CD4-positive, alpha-beta memory T cell (primary cell): Measurements from ENCODE around the gene KIAA0825. TPM values are rescaled to one million over a fixed set of nuclear protein-coding genes. Genes with fewer than 3 reads are reported as not detected.
"Not testable (repeated sequence)": the region's sequence is repeated elsewhere in the genome, so short reads cannot be mapped to it uniquely, and the experiment has no call there.

Experiments
- CTCF ChIA-PET: fragments of 350-600 bp; sonication (Branson Sonifier 250); formaldehyde crosslinking; loops from one replicate; lab custom pipeline; 2021; ENCODE audit warnings: inconsistent platforms; ENCODE audit not compliant: partially characterized antibody; lab: Charles Lee
- POLR2A ChIA-PET: fragments of 350-600 bp; sonication (Branson Sonifier 250); formaldehyde crosslinking; loops from one replicate; lab custom pipeline; 2021; ENCODE audit not compliant: partially characterized antibody; lab: Charles Lee
- DNase-seq, 5 donors: peaks; one replicate each; pipeline versions ENCODE4 v3.0.0 to v3.0.0-alpha.2; 2020 to 2022; ENCODE audit warnings: mixed read lengths in 1 of 5
- H3K27ac ChIP-seq: one replicate; pipeline ENCODE4 v1.7.0; 2013; ENCODE audit warnings: low read depth, low read length
- H3K27me3 ChIP-seq: 2 replicates; pipeline ENCODE4 v1.7.0; 2013; ENCODE audit warnings: mild to moderate bottlenecking, low read length, moderate library complexity; ENCODE audit not compliant: insufficient read depth
- H3K36me3 ChIP-seq: 2 replicates; pipeline ENCODE4 v1.7.0; 2013; ENCODE audit warnings: mild to moderate bottlenecking, low read length, moderate library complexity; ENCODE audit not compliant: insufficient read depth
- H3K4me1 ChIP-seq: 2 replicates; pipeline ENCODE4 v1.7.0; 2013; ENCODE audit warnings: mild to moderate bottlenecking, low read length, moderate library complexity; ENCODE audit not compliant: insufficient read depth
- H3K4me3 ChIP-seq, 2 donors: one replicate each; pipeline ENCODE4 v1.7.0; 2013; ENCODE audit warnings: low read length in 2 of 2, mild to moderate bottlenecking in 1 of 2
- H3K9me3 ChIP-seq, 2 donors: one replicate each; pipeline ENCODE4 v1.7.0; 2013; ENCODE audit warnings: low read length in 2 of 2, control low read depth in 1 of 2; ENCODE audit not compliant: control insufficient read depth in 1 of 2
- H3K27ac Mint-ChIP-seq, 7 donors: one replicate each; pipeline ENCODE4 v1.8.0; 2020 to 2021; ENCODE audit warnings: mixed read lengths in 7 of 7, mild to moderate bottlenecking in 6 of 7, inconsistent platforms in 3 of 7, moderate library complexity in 3 of 7
- H3K27me3 Mint-ChIP-seq, 2 donors: one replicate each; pipeline ENCODE4 v1.8.0; 2020 to 2021; ENCODE audit warnings: mixed read lengths in 2 of 2
- H3K36me3 Mint-ChIP-seq, 2 donors: one replicate each; pipeline ENCODE4 v1.8.0; 2020 to 2021; ENCODE audit warnings: mixed read lengths in 2 of 2, inconsistent platforms in 1 of 2, mild to moderate bottlenecking in 1 of 2
- H3K4me1 Mint-ChIP-seq, 4 donors: one replicate each; pipeline ENCODE4 v1.8.0; 2020 to 2021; ENCODE audit warnings: mixed read lengths in 4 of 4, mild to moderate bottlenecking in 1 of 4
- H3K4me3 Mint-ChIP-seq, 8 donors: one replicate each; pipeline ENCODE4 v1.8.0; 2020 to 2021; ENCODE audit warnings: mixed read lengths in 8 of 8, mild to moderate bottlenecking in 7 of 8, moderate library complexity in 6 of 8, inconsistent platforms in 3 of 8
- H3K9me3 Mint-ChIP-seq, 8 donors: one replicate each; pipeline ENCODE4 v1.8.0; 2020 to 2021; ENCODE audit warnings: mixed read lengths in 8 of 8, mild to moderate bottlenecking in 5 of 8, inconsistent platforms in 3 of 8, moderate library complexity in 1 of 8
- intact Hi-C: fragments of 100-400 bp; cut with micrococcal nuclease; formaldehyde crosslinking; loops from one replicate; pipeline ENCODE4 v1.15.1; 2023
- polyA plus RNA-seq, 2 donors: library from polyadenylated mRNA; unstranded; fragments of 300-500 nt; fragmentation: Illumina TruSeq; gene quantifications; one replicate each; pipeline ENCODE4 v1.2.3, GENCODE V29; 2021
- total RNA-seq, 2 experiments: library from RNA; stranded (reverse); gene quantifications; one replicate each; pipeline ENCODE4 v1.2.3, GENCODE V29; 2021

The KIAA0825 gene
- total and polyA plus RNA-seq, 4 experiments from 2014 or later, result 1.5 to 2.2 (median 2.1) TPM

DNA sequence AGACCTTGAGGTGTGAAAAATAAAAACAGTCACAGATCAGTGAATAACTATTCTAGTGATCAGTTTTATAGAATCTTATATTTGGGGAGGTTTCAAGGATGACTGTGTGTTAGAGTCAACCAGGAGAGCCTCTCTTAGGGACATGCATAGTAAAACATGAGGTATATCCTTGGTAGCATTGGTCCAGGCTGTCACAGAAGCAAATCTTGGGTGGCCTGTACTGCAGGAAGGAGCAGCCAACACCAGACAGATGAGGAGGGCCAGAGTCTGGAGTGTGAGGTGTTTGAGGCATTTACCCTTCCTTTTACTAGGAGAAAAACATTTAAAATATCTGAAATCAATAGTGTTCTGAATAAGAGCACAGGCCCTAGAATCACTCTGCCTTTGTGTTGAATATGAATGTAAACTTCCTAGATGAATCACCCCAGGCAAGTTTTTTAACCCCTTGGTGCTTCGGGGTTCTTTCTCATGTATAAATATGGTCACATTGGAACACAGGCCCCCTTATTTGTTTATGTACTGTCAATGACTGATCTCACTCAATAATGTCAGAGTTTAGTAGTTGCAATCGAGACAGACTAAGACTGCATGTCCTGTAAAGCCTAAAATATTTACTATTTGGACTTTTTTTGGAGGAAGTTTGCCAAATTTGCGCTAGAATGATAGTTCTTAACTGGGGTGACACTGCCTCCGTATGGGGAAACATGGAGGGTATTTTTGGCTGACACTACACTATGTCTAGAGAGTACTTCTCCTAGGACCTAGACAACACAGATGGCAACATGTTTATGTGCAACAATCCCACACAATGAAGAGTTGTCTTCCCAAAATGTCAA, 460.5 kb downstream of the KIAA0825 start:
- H3K36me3 Mint-ChIP-seq, result no peaks in the 10 kb centered on the region
- ChIA-PET POLR2A (no interaction called here), CTCF (no interaction called here)
- H3K27me3 Mint-ChIP-seq, result no peaks in the 10 kb centered on the region
- H3K27ac Mint-ChIP-seq, result no peak overlapping the region
- Histone ChIP-seq H3K27me3 (no peaks in the 10 kb centered on the region), H3K27ac (no peak overlapping the region), H3K36me3 (no peaks in the 10 kb centered on the region), H3K4me1 (no peaks in the 10 kb centered on the region), H3K9me3 (no peaks in the 10 kb centered on the region), H3K4me3 (no peak overlapping the region)
- no peaks in the 10 kb centered on the region for H3K4me1 Mint-ChIP-seq
- no peak overlapping the region for H3K4me3 Mint-ChIP-seq
- intact Hi-C loops, result no loop called here
- H3K9me3 Mint-ChIP-seq, result no peaks in the 10 kb centered on the region
- no peak for DNase-seq

DNA sequence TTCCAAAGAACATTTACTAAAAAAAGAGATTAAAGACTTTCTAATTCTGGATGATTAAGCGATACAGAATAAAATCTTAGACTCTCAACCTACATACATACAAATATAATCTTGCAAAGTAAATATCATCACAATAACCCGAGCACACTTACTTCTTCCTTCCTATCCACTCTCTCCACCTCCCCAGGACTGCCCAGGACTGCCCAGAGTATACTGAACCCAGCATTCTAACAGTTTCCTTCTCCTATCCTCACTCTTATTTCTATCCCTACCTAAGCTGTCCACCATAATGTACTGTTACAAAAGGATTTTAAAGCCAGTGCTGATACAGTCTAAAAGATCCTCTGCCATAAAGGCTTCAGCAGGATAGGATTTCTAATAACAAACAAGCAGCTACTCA, 463.7 kb downstream of the KIAA0825 start:
- no peak for DNase-seq
- Histone ChIP-seq H3K4me1 (no peaks in the 10 kb centered on the region), H3K27me3 (no peaks in the 10 kb centered on the region), H3K4me3 (no peak overlapping the region), H3K9me3 (no peaks in the 10 kb centered on the region), H3K27ac (no peak overlapping the region), H3K36me3 (no peaks in the 10 kb centered on the region)
- no peaks in the 10 kb centered on the region for H3K27me3 Mint-ChIP-seq
- ChIA-PET POLR2A (no interaction called here), CTCF (no interaction called here)
- intact Hi-C loops, result no loop called here
- no peaks in the 10 kb centered on the region for H3K4me1 Mint-ChIP-seq
- H3K4me3 Mint-ChIP-seq, result no peak overlapping the region
- H3K36me3 Mint-ChIP-seq, result no peaks in the 10 kb centered on the region
- H3K9me3 Mint-ChIP-seq, result peaks cover 0 to 4% (median 0%) of the 10 kb centered on the region in 8 donors
- no peak overlapping the region for H3K27ac Mint-ChIP-seq

DNA sequence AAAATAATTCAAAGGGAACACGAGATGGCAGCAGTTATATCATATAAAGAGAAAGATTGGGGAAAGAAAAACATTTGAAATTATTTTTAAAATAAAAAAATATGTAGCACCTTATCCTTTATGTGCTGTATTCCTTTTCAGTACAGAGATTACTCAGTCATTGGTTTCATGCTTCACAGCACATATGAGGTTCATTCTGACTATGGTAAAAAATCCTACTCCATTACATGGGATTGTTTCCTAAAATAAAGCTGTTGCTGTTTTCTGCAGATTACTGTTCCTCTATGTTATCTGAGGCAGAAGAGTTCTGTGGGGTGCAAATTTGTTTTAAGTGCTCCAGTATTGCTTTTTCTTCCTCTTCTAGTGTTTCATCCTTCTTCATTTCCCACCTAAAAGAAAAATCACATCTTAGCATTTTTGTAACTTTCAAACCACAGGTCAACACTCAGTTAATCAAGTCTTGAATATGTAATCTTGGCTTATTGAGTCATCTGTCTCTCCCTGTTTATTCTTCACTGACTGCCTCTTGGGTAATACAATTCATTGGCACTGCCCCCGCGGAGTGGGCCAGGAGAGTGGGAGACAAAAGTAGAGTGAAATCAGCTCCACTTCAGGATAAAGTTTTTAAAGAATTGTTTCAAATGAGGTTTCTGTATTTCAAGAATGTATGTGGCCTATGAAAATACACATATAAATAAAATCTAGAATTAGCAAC, 464.5 kb downstream of the KIAA0825 start:
- no peaks in the 10 kb centered on the region for H3K27me3 Mint-ChIP-seq
- Histone ChIP-seq H3K36me3 (no peaks in the 10 kb centered on the region), H3K4me1 (no peaks in the 10 kb centered on the region), H3K27ac (no peak overlapping the region), H3K9me3 (no peaks in the 10 kb centered on the region), H3K27me3 (no peaks in the 10 kb centered on the region), H3K4me3 (no peak overlapping the region)
- POLR2A ChIA-PET, result no interaction called here
- no peak overlapping the region for H3K4me3 Mint-ChIP-seq
- H3K36me3 Mint-ChIP-seq, result no peaks in the 10 kb centered on the region
- CTCF ChIA-PET, result no interaction called here
- no peaks in the 10 kb centered on the region for H3K4me1 Mint-ChIP-seq
- no peak overlapping the region for H3K27ac Mint-ChIP-seq
- intact Hi-C loops, result no loop called here
- H3K9me3 Mint-ChIP-seq, result peaks cover 0 to 4% (median 0%) of the 10 kb centered on the region in 8 donors
- DNase-seq, result no peak

DNA sequence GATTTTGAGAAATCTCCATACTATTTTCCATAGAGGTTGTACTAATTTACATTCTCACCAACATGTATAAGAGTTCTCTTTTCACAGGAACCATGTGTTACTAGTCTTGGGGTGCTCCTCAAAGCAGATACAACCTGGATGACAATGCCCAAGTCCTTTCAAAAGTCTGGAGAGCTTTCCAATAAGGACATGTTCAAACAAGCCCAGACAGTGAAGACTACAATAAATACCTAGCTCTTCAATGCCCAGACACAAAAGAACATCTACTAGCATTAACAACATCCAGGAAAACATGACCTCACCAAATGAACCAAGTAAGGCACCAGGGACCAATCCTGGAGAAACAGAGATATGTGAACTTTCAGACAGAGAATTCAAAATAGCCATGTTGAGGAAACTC, 474.8 kb downstream of the KIAA0825 start:
- H3K4me3 ChIP-seq, H3K27ac Mint-ChIP-seq, H3K27me3 ChIP-seq, H3K27ac ChIP-seq, DNase-seq, H3K9me3 ChIP-seq, H3K4me3 Mint-ChIP-seq, H3K27me3 Mint-ChIP-seq, H3K36me3 Mint-ChIP-seq, H3K4me1 Mint-ChIP-seq, CTCF ChIA-PET, POLR2A ChIA-PET, H3K4me1 ChIP-seq, intact Hi-C loops, H3K36me3 ChIP-seq: not testable (repeated sequence)
- peaks cover 2 to 39% (median 23%) of the 10 kb centered on the region in 8 donors for H3K9me3 Mint-ChIP-seq

GRCh38 chr5:94140300-94140699, 478.1 kb downstream of the KIAA0825 start:
- Histone ChIP-seq H3K27ac (no peak overlapping the region), H3K36me3 (no peaks in the 10 kb centered on the region), H3K4me3 (no peak overlapping the region), H3K9me3 (no peaks in the 10 kb centered on the region), H3K27me3 (no peaks in the 10 kb centered on the region), H3K4me1 (no peaks in the 10 kb centered on the region)
- Mint-ChIP-seq H3K27ac (no peak overlapping the region), H3K9me3 (peaks cover 2 to 38% (median 26%) of the 10 kb centered on the region in 8 donors), H3K4me1 (no peaks in the 10 kb centered on the region), H3K4me3 (no peak overlapping the region), H3K27me3 (peaks cover 8 to 13% of the 10 kb centered on the region in 2 donors), H3K36me3 (peaks cover 0 to 9% of the 10 kb centered on the region in 2 donors)
- CTCF ChIA-PET, result no interaction called here
- POLR2A ChIA-PET, result no interaction called here
- no peak for DNase-seq
- intact Hi-C loops, result no loop called here

DNA sequence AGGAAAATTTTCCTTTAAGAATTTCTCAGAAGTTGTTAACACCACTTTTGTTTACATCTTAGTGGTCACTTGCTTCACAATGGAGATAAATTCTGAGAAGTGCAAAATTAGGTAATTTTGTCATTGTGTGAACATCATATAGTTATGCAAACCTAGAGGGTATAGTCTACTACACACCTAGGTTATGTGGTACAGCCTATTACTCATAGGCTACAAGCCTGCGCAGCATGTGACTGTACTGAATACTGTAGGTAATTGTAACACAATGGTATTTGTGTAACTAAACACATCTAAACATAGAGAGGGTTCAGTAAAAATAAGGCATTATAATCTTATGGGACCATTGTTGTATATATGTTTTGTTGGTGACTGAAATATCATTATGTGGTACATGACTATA, 488.3 kb downstream of the KIAA0825 start:
- peaks cover 2 to 4% of the 10 kb centered on the region in 2 donors for H3K27me3 Mint-ChIP-seq
- Histone ChIP-seq H3K27me3 (no peaks in the 10 kb centered on the region), H3K4me3 (no peak overlapping the region), H3K36me3 (no peaks in the 10 kb centered on the region), H3K9me3 (no peaks in the 10 kb centered on the region), H3K4me1 (no peaks in the 10 kb centered on the region), H3K27ac (no peak overlapping the region)
- H3K9me3 Mint-ChIP-seq, result peaks cover 0 to 13% (median 4%) of the 10 kb centered on the region in 8 donors
- POLR2A ChIA-PET, result no interaction called here
- CTCF ChIA-PET, result no interaction called here
- no peak overlapping the region for H3K27ac Mint-ChIP-seq
- H3K36me3 Mint-ChIP-seq, result no peaks in the 10 kb centered on the region
- intact Hi-C loops, result no loop called here
- no peak overlapping the region for H3K4me3 Mint-ChIP-seq
- no peak for DNase-seq
- H3K4me1 Mint-ChIP-seq, result no peaks in the 10 kb centered on the region

- intact Hi-C loops, result no loop called here
- Histone ChIP-seq H3K4me1 (no peaks in the 10 kb centered on the region), H3K27me3 (no peaks in the 10 kb centered on the region), H3K27ac (no peak overlapping the region), H3K4me3 (no peak overlapping the region), H3K36me3 (no peaks in the 10 kb centered on the region), H3K9me3 (no peaks in the 10 kb centered on the region)
- no peak overlapping the region for H3K4me3 Mint-ChIP-seq
- no peaks in the 10 kb centered on the region for H3K4me1 Mint-ChIP-seq
- no peak overlapping the region for H3K27ac Mint-ChIP-seq
- no peaks in the 10 kb centered on the region for H3K36me3 Mint-ChIP-seq
- POLR2A ChIA-PET, result no interaction called here
- CTCF ChIA-PET, result no interaction called here
- H3K9me3 Mint-ChIP-seq, result no peaks in the 10 kb centered on the region
- H3K27me3 Mint-ChIP-seq, result peaks cover 11 to 17% of the 10 kb centered on the region in 2 donors
- DNase-seq, result no peak
Observed at GRCh38 chr5:94125107-94125506, 493.3 kb downstream of the KIAA0825 start.
